ENCODE results near the gene ALK.

DNA sequence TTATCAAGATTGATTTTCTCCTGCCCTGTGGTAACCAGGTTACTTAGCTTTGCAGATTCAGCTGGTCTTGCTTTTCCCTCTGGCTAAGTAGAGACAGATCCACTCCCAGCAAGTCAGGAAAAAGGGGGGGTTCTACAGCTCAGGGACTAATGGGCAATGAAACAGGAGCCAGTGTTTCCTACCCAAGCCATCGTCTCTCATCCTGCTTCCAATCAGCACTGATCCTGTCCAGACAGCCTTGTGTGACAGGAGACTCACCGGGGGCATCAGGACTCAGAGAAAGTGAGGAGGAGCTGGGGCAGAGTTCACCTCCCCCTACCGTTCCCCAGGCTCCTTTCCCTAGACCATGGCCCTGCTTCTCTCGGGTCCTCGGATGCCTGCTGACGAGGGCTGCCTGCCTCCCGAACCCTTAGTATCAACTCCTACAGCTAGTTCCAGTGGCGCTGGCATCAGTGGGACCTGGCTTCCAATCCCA is 307.6 kb downstream of the ALK start:
- TF ChIP-seq POLR2A (IDR thresholded peaks at IDR 0.05; ENCODE audit: low read length) = no peak
- TF ChIP-seq GATA1 (IDR thresholded peaks at IDR 0.05; ENCODE audit: low read depth, low read length) = no peak
